ENCODE measurements around the gene BCAS3.

- no peak for TF ChIP-seq CTCF (IDR thresholded peaks at IDR 0.05)
- TF ChIP-seq POLR2A (IDR thresholded peaks at IDR 0.05), result no peak
These were observed 219.3 kb downstream of the BCAS3 start for GRCh38 chr17:60896996-60897395.

Measured in heart left ventricle (tissue), 13 donors.